GM19395 (cell line): Measurements from ENCODE around the gene STYXL1.
"Not testable (repeated sequence)": the region's sequence is repeated elsewhere in the genome, so short reads cannot be mapped to it uniquely, and the experiment has no call there.

ENCODE experiments used
- ATAC-seq: cut with Tn5 transposase; IDR thresholded peaks from one replicate; pipeline ENCODE4 v1.9.1; 2021; ENCODE audit warnings: mild to moderate bottlenecking, moderate library complexity; ENCODE audit not compliant: unreplicated experiment

Gene STYXL1

DNA sequence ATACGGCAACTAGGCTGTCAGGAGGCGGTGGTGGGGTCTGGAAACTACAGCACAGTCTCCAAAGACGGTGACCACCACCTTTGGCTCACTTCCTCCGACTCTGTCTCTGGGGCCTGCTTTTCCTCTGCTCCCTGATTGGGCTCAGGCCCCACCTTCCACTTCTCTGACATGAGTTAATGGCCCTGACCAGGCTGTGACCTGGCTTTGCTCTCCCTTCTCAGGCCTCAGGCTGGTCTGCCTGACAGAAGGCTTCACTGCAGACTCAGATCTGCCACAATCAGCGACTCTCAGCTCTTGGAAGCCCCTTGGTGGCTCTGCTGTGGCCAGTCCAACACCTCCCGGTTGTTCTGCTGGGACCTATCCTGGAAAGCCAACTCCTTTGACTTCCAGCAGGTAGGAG lies 7.7 kb downstream of the STYXL1 start:
- ATAC-seq = no peak

DNA sequence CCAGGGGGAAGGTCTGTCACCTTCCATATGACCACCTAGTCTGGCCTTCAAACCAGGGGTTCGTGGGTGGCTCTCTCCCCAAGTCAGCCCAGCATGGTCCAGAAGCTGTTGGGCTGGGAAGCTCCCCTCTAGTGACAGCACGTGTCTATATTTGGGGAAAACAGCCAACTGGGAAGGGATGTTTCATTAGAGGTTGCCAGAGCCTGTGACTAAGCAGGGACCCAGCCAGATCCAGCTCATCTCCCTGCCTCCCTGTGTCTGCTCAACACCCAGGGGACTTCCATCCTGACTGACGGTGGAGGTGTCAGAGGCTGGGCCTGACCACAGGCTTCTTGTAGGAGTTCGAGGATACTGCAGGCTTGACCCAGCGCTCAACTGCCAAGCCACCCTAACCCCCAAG lies 10.5 kb downstream of the STYXL1 start:
- ATAC-seq = no peak

- ATAC-seq = no peak
Measured at GRCh38 chr7:76031964-76032363, 15.8 kb downstream of the STYXL1 start.

DNA sequence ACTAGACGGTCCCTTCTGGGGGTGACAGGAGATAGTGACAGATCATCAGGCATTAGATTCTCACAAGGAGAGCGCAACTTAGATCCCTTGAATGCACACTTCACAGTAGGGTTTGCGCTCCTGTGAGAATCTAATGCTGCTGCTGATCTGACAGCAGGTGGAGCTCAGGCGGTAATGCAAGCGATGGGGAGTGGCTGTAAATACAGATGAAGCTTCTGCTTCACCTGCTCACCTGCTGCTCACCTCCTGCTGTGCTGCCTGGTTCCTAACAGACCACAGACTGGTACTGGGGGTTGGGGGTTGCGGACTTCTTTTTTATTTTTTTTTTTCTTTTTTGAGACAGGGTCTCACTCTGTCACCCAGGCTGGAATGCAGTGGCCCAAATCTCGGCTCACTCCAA lies 18.1 kb downstream of the STYXL1 start:
- not testable (repeated sequence) for ATAC-seq

- no peak for ATAC-seq
Measured at GRCh38 chr7:76023002-76023401, 24.8 kb downstream of the STYXL1 start.

DNA sequence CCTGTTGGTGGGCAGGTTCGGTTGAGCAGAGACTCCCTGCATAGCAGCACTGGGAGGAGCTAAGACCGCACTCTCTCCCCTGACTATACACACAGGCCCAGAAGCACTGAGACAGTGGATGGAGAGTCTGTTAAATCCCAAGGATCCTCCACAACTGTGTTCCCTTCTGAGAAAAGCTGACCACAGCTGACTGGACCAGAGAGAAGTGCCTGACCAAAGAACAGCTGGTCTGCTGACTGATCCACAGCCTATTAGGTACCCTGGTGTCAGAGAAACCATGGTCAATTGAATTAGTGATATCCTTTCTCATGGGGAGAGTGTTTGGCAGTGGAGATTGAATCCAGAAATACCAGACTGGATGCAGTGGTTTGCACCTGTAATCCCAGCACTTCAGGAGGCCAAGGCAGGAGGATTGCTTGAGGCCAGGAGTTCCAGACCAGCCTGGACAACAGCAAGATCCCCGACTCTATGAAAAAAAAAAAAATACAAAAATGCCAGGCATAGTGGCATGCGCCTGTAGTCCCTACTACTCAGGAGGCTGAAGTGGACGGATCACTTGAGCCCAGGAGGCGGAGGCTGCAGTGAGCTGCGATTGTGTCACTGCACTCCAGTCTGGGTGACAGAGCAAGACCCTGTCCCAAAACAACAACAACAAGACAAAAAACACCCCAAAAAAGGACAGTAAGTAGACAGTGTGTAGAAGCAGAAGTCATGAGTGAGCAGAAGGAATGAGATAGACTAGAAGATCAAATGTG lies 25.6 kb downstream of the STYXL1 start:
- ATAC-seq = no peak

- ATAC-seq = no peak
Measured at GRCh38 chr7:76020031-76020714, 27.6 kb downstream of the STYXL1 start.

GRCh38 chr7:76018520-76018919 lies 29.3 kb downstream of the STYXL1 start:
- not testable (repeated sequence) for ATAC-seq

GRCh38 chr7:76016191-76016947 lies 31.4 kb downstream of the STYXL1 start:
- no peak for ATAC-seq

- ATAC-seq = no peak
Measured at GRCh38 chr7:76011442-76011861, 36.3 kb downstream of the STYXL1 start.

DNA sequence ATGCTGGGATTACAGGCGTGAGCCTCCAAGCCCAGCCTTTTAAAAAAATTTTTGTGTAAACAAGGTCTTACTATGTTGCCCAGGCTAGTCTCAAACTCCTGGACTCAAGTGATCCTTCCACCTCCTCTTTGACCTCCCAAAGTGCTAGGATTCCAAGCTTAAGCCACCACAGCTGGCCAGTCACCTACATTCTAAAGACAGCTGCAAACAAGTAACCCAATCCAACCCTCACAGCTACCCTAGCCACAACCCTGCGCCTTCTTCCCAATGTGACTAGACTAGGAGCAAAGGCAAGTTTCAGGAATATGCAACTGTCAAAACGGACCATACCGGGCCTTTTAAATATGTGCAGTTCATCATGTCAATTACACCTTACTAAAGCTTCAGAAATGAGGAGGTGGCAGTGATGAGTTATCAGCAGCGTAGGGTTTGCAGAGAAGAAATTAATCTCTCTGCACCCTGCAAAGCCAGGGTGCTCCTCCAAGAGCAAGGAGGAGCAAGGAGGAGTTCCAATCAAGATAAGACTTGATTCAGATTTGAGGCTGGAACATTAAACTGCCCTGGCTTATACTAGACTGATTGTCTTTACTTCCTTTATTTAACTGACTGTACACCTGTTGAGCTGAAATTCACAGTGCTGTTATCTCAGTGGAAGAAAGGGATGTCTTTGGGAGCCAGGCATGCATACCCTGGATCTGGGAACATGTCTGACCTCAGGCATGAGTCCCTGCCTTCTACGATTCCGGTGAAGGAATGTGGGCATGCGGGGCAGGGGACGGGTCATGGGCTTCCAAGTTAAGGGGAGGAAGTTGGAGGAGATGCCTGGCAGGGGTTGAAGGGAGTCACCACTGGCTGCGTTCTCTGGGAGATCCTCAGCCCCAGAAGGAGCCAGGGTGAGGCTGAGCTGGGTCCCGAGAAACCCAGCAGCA lies 37.9 kb downstream of the STYXL1 start:
- ATAC-seq = no peak

DNA sequence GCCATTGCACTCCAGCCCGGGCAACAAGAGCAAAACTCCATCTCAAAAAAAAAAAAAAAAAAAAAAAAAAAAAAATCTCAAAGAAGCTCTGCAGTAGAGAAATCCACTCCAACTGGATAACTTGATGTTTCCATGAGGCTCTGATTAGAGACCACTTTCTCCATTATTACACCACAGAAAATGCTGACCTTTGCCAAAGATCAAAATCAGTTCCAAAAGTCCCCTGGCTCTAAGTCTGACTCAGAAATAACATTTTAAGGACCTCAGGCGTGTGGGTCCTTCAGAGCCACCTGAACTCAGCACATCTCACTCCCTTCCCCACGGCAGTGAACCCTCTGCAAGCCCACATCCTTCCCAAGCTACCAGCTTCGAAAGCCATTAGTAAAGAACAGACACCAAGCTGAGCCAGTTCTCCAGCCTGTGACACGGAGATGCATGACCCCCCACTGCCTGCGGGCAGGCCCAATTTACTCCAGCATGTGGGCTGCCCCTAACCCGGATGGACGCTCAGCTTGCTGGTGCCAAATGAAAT lies 39.6 kb downstream of the STYXL1 start:
- no peak for ATAC-seq

DNA sequence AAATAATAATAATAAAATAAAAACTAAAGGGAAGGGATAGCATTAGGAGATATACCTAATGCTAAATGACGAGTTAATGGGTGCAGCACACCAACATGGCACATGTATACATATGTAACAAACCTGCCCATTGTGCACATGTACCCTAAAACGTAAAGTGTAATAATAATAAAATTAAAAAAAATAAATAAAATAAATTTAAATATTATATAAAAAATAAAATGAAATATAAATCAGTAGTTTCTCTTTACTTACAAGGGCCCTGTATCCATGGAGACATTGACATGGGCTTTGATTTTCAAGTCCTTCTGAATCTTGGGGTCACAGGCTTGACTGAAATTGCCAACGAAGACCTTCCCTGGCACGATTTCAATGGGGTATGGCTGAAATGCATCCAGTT lies 42.8 kb downstream of the STYXL1 start:
- ATAC-seq = not testable (repeated sequence)

GRCh38 chr7:76003351-76003750 lies 44.4 kb downstream of the STYXL1 start:
- ATAC-seq = no peak

DNA sequence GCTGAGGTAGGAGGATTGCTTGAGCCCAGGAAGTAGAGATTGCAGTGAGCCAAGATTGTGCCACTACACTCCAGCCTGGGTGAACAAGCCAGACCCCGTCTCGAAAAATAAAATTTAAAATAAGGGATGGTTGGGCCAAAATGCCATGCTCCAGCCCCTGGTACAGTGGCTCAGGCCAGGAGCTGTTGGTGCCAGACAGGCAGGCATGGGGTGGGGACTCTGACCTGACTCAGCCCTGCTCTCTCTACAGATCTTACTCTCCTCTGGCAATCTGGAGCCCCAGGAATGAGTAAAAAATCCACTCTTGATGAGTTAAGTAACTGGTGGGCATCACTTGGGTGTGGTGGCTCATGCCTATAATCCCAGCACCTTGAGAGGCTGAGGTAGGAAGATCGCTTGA lies 45.0 kb downstream of the STYXL1 start:
- ATAC-seq = no peak

DNA sequence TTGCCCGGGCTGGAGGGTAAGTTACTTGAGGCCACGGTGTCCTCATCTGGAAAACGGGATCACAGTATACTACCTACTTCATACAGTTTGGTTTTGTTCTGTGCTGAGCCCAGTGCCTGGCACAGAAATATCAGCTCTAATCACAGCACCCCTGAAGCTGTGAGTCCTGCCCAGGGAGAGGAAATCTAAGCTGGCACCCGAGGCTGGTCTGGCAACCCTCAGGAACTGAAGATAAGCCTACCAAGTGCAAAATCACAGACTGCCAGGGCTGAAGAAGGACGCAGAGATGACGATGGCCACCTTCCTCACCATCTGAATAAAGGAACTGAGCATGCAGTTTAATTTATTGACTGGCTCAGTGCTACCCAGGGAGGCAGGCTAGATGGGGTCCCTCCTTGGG lies 45.7 kb downstream of the STYXL1 start:
- ATAC-seq = no peak

DNA sequence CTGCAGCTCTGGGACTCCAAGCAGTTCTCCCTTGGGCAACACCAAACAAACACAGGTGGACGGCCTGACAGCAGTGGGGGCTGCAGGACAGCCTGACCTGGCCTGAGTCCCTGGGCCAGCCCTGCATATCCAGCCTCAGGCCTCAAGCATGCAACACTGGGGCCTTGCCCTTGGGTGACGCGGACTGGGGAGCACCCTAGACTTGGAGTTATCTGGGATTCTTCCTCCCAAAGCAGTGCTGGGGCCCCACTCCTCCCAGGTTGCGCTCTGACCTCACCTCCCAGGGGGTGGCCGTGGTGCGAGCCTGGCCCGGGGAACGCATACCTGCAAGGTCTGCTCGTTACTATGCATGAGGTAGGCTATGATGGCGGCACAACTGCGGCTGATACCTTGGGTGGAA lies 47.2 kb downstream of the STYXL1 start:
- ATAC-seq = no peak

DNA sequence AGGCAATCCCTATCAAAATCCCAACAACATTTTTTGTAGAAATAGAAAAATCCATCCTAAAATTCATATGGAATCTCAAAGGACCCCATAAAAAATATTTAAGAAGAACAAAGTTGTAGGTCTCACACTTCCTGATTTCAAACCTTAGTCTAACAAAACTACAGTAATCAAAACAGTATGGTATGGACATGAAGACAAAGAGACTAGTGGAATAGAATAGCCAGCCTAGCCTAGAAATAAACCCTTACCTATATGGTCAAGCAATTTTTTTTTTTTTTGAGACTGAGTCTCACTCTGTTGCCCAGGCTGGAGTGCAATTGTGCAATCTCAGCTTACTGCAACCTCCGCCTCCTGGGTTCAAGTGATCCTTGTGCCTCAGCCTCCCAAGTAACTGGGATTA lies 49.8 kb downstream of the STYXL1 start:
- no peak for ATAC-seq

- ATAC-seq = no peak
Measured at GRCh38 chr7:75996476-75996875, 51.3 kb downstream of the STYXL1 start.

GRCh38 chr7:75995996-75996395 lies 51.8 kb downstream of the STYXL1 start:
- ATAC-seq = no peak
